Measurements from ENCODE around the gene MAF. TPM values are rescaled to one million over a fixed set of nuclear protein-coding genes. Genes with fewer than 3 reads are reported as not detected.

Gene MAF
- total and polyA plus RNA-seq, 2 experiments from 2014 or later: 0.91 to 2.5 TPM

DNA sequence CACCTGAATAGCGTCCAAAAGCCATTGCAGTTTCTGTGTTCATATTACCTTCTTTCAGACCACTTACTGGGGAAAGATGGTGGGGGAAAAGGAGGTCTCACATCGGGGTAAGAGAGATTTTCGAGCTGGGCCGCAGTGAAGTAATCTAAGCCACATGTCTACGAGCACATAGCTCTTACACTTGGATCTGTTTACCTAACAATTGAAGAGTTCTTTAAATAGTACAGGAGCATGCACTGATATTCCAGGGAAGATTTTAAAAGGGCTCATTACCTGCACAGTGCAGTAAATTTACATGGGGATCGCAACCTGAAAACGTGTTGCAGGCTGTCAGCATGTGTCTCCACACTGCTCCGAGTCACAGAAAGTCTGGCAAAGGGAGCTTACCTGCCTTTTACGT lies 12.6 kb downstream of the MAF start:
- Mint-ChIP-seq H3K4me3 (no peak overlapping the region), H3K27ac (no peak overlapping the region), H3K9me3 (no peaks in the 10 kb centered on the region), H3K27me3 (ENCODE audit: insufficient read depth, low read depth, poor library complexity) (peaks cover 6% of the 10 kb centered on the region), H3K36me3 (ENCODE audit: low read depth) (no peaks in the 10 kb centered on the region), H3K4me1 (peaks cover 43% of the 10 kb centered on the region)
- DNase-seq (ENCODE audit: low spot score) (no peak), ATAC-seq (no peak)
- Histone ChIP-seq H4K20me1 (replicated peaks; ENCODE audit: insufficient read depth) (no peaks in the 10 kb centered on the region), H3K4me3 (no peak overlapping the region), H3K36me3 (ENCODE audit: insufficient read depth) (no peaks in the 10 kb centered on the region), H3K79me2 (replicated peaks; ENCODE audit: insufficient read depth) (no peaks in the 10 kb centered on the region), H3K9me2 (ENCODE audit: insufficient read depth) (no peaks in the 10 kb centered on the region), H3K4me2 (0 out of 2 replicates have a peak overlapping the region, but pooled peaks have one; percentile 12), H3F3A (replicated peaks; ENCODE audit: low read depth) (no peaks in the 10 kb centered on the region), H3K27ac (ENCODE audit: low read depth) (no peak overlapping the region), H3K4me1 (ENCODE audit: insufficient read depth) (peaks cover 15% of the 10 kb centered on the region), H2AFZ (no peak overlapping the region), H3K27me3 (ENCODE audit: insufficient read depth) (peaks cover 19% of the 10 kb centered on the region)
- TF ChIP-seq ZNF331 (CRISPR knock-in tag; IDR thresholded peaks at IDR 0.05; ENCODE audit: low read depth) (no peak), POLR2AphosphoS5 (IDR thresholded peaks at IDR 0.05; ENCODE audit: low read depth) (no peak), JUNB (IDR thresholded peaks at IDR 0.05; ENCODE audit: unreplicated experiment) (no peak), ZNF114 (CRISPR knock-in tag; IDR thresholded peaks at IDR 0.05) (no peak), EZH2 (IDR thresholded peaks at IDR 0.05; ENCODE audit: low read depth, unreplicated experiment) (no peak), NANOG (IDR thresholded peaks at IDR 0.05; ENCODE audit: borderline replicate concordance) (no peak), EZH2phosphoT487 (IDR thresholded peaks at IDR 0.05; ENCODE audit: unreplicated experiment) (no peak)
- TF ChIP-seq, protein P1, sequence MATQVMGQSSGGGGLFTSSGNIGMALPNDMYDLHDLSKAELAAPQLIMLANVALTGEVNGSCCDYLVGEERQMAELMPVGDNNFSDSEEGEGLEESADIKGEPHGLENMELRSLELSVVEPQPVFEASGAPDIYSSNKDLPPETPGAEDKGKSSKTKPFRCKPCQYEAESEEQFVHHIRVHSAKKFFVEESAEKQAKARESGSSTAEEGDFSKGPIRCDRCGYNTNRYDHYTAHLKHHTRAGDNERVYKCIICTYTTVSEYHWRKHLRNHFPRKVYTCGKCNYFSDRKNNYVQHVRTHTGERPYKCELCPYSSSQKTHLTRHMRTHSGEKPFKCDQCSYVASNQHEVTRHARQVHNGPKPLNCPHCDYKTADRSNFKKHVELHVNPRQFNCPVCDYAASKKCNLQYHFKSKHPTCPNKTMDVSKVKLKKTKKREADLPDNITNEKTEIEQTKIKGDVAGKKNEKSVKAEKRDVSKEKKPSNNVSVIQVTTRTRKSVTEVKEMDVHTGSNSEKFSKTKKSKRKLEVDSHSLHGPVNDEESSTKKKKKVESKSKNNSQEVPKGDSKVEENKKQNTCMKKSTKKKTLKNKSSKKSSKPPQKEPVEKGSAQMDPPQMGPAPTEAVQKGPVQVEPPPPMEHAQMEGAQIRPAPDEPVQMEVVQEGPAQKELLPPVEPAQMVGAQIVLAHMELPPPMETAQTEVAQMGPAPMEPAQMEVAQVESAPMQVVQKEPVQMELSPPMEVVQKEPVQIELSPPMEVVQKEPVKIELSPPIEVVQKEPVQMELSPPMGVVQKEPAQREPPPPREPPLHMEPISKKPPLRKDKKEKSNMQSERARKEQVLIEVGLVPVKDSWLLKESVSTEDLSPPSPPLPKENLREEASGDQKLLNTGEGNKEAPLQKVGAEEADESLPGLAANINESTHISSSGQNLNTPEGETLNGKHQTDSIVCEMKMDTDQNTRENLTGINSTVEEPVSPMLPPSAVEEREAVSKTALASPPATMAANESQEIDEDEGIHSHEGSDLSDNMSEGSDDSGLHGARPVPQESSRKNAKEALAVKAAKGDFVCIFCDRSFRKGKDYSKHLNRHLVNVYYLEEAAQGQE (IDR thresholded peaks at IDR 0.05; ENCODE audit: unreplicated experiment): no peak
- TF ChIP-seq, protein P2, sequence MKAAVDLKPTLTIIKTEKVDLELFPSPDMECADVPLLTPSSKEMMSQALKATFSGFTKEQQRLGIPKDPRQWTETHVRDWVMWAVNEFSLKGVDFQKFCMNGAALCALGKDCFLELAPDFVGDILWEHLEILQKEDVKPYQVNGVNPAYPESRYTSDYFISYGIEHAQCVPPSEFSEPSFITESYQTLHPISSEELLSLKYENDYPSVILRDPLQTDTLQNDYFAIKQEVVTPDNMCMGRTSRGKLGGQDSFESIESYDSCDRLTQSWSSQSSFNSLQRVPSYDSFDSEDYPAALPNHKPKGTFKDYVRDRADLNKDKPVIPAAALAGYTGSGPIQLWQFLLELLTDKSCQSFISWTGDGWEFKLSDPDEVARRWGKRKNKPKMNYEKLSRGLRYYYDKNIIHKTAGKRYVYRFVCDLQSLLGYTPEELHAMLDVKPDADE (IDR thresholded peaks at IDR 0.05): no peak
- TF ChIP-seq, protein P3, sequence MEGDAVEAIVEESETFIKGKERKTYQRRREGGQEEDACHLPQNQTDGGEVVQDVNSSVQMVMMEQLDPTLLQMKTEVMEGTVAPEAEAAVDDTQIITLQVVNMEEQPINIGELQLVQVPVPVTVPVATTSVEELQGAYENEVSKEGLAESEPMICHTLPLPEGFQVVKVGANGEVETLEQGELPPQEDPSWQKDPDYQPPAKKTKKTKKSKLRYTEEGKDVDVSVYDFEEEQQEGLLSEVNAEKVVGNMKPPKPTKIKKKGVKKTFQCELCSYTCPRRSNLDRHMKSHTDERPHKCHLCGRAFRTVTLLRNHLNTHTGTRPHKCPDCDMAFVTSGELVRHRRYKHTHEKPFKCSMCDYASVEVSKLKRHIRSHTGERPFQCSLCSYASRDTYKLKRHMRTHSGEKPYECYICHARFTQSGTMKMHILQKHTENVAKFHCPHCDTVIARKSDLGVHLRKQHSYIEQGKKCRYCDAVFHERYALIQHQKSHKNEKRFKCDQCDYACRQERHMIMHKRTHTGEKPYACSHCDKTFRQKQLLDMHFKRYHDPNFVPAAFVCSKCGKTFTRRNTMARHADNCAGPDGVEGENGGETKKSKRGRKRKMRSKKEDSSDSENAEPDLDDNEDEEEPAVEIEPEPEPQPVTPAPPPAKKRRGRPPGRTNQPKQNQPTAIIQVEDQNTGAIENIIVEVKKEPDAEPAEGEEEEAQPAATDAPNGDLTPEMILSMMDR (conservative IDR thresholded peaks at IDR 0.05; ENCODE audit: low read depth in 2 of 2): no peak

DNA sequence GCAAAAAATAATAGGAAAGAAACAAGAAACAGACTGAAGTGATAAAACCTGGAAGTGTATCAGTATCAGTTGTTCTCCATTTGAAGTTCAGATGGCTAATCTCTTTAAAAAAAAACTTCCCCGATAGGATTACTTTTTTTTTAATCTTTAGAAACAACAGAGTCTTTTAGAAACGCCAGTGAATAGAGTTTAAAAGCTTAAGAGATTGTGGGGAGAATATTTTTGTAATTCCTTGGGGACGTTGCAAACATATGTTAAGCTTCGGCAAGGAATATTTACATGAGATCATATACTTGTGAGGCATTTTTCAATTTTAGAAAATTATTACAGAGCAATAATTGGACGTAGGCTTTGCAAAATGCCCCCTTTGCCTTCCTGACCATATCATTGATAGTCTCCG lies 13.2 kb downstream of the MAF start:
- no peak overlapping the region for H3K4me3 Mint-ChIP-seq
- H2AFZ ChIP-seq: no peak overlapping the region
- peaks cover 15% of the 10 kb centered on the region for H3K4me1 ChIP-seq (ENCODE audit: insufficient read depth)
- peaks cover 6% of the 10 kb centered on the region for H3K27me3 Mint-ChIP-seq (ENCODE audit: insufficient read depth, low read depth, poor library complexity)
- peaks cover 19% of the 10 kb centered on the region for H3K27me3 ChIP-seq (ENCODE audit: insufficient read depth)
- H3K4me1 Mint-ChIP-seq: peaks cover 44% of the 10 kb centered on the region
- no peaks in the 10 kb centered on the region for H3K9me3 Mint-ChIP-seq
- ATAC-seq (no peak), DNase-seq (ENCODE audit: low spot score) (no peak)
- H3K4me2 ChIP-seq: no peak overlapping the region
- no peaks in the 10 kb centered on the region for H3K79me2 ChIP-seq (replicated peaks; ENCODE audit: insufficient read depth)
- TF ChIP-seq EZH2 (IDR thresholded peaks at IDR 0.05; ENCODE audit: low read depth, unreplicated experiment) (no peak), ZNF331 (CRISPR knock-in tag; IDR thresholded peaks at IDR 0.05; ENCODE audit: low read depth) (no peak), NANOG (IDR thresholded peaks at IDR 0.05; ENCODE audit: borderline replicate concordance) (no peak)
- H3K27ac Mint-ChIP-seq: no peak overlapping the region
- H4K20me1 ChIP-seq (replicated peaks; ENCODE audit: insufficient read depth): no peaks in the 10 kb centered on the region
- H3F3A ChIP-seq (replicated peaks; ENCODE audit: low read depth): no peaks in the 10 kb centered on the region
- no peaks in the 10 kb centered on the region for H3K9me2 ChIP-seq (ENCODE audit: insufficient read depth)
- H3K36me3 ChIP-seq (ENCODE audit: insufficient read depth): no peaks in the 10 kb centered on the region
- no peaks in the 10 kb centered on the region for H3K36me3 Mint-ChIP-seq (ENCODE audit: low read depth)
- no peak overlapping the region for H3K27ac ChIP-seq (ENCODE audit: low read depth)
- no peak overlapping the region for H3K4me3 ChIP-seq

Measured in GM23338 (cell line).